Activated T-cell treated with anti-CD3 and anti-CD28 coated beads, Interleukin-2, amount 50 U/mL, for 72 hours (primary cell): ENCODE measurements around the gene OGFR. TPM values are rescaled to one million over a fixed set of nuclear protein-coding genes. Genes with fewer than 3 reads are reported as not detected.

ENCODE experiments used
- ATAC-seq, 2 donors: fragments of 150-1000 bp; cut with Tn5 transposase; replicated peaks in 1 of 2; 2 replicates each; pipeline ENCODE4 v1.10.0; 2021; ENCODE audit warnings: moderate library complexity in 2 of 2, mild to moderate bottlenecking in 1 of 2
- DNase-seq, 2 donors: peaks; one replicate each; pipeline ENCODE4 v3.0.0; 2021 to 2022; ENCODE audit warnings: mixed read lengths in 1 of 2
- H3K27ac Mint-ChIP-seq: one replicate; pipeline ENCODE4 v1.8.0; 2022; ENCODE audit warnings: mild to moderate bottlenecking, moderate library complexity, mixed read lengths
- H3K27me3 Mint-ChIP-seq: one replicate; pipeline ENCODE4 v1.8.0; 2022; ENCODE audit warnings: low read depth, mixed read lengths
- H3K36me3 Mint-ChIP-seq, 2 donors: one replicate each; pipeline ENCODE4 v1.8.0; 2022; ENCODE audit warnings: mixed read lengths in 2 of 2, mild to moderate bottlenecking in 1 of 2; ENCODE audit not compliant: insufficient read depth in 2 of 2
- H3K4me1 Mint-ChIP-seq: one replicate; pipeline ENCODE4 v1.8.0; 2022; ENCODE audit warnings: low read depth, mixed read lengths
- H3K4me3 Mint-ChIP-seq, 2 donors: one replicate each; pipeline ENCODE4 v1.8.0; 2022; ENCODE audit warnings: mild to moderate bottlenecking in 2 of 2, mixed read lengths in 2 of 2, moderate library complexity in 2 of 2
- H3K9me3 Mint-ChIP-seq, 2 donors: one replicate each; pipeline ENCODE4 v1.8.0; 2022; ENCODE audit warnings: mixed read lengths in 2 of 2
- total RNA-seq, 2 donors: library from RNA; stranded (reverse); gene quantifications; one replicate each; pipeline ENCODE4 v1.2.3, GENCODE V29; 2022

Gene OGFR
- total RNA-seq, 2 donors from 2014 or later = 42.9 to 44.9 TPM

- Mint-ChIP-seq H3K36me3 (peaks cover 0 to 5% of the 10 kb centered on the region in 2 donors), H3K4me3 (peak overlapping the region; percentile 70 to 81), H3K27me3 (no peaks in the 10 kb centered on the region), H3K9me3 (no peaks in the 10 kb centered on the region), H3K4me1 (peaks cover 27% of the 10 kb centered on the region), H3K27ac (peak overlapping the region; percentile 65)
- DNase-seq (no peak), ATAC-seq (no peak)
Measured at GRCh38 chr20:62793757-62794006, 11.0 kb upstream of the OGFR start.

GRCh38 chr20:62794007-62794724 lies 10.5 kb upstream of the OGFR start:
- ATAC-seq (peak; percentile 79), DNase-seq (peak; percentile 97 to 98)
- Mint-ChIP-seq H3K4me1 (peaks cover 27% of the 10 kb centered on the region), H3K27me3 (no peaks in the 10 kb centered on the region), H3K27ac (peak overlapping the region; percentile 93), H3K36me3 (peaks cover 1 to 6% of the 10 kb centered on the region in 2 donors), H3K4me3 (peak overlapping the region; percentile 83 to 90), H3K9me3 (no peaks in the 10 kb centered on the region)

- Mint-ChIP-seq H3K36me3 (peaks cover 3 to 6% of the 10 kb centered on the region in 2 donors), H3K4me3 (peak overlapping the region; percentile 83 to 90), H3K27me3 (no peaks in the 10 kb centered on the region), H3K9me3 (no peaks in the 10 kb centered on the region), H3K4me1 (peaks cover 27% of the 10 kb centered on the region), H3K27ac (peak overlapping the region; percentile 93)
- peak; percentile 24 to 28 for ATAC-seq
- peak; percentile 78 to 80 for DNase-seq
Measured at GRCh38 chr20:62795023-62795761, 9.4 kb upstream of the OGFR start.

- Mint-ChIP-seq H3K27ac (no peak overlapping the region), H3K27me3 (no peaks in the 10 kb centered on the region), H3K9me3 (no peaks in the 10 kb centered on the region), H3K4me1 (peaks cover 19% of the 10 kb centered on the region), H3K4me3 (peak overlapping the region; percentile 65 to 93), H3K36me3 (peaks cover 3 to 6% of the 10 kb centered on the region in 2 donors)
- DNase-seq = no peak
- no peak for ATAC-seq
Measured at GRCh38 chr20:62796699-62797491, 7.7 kb upstream of the OGFR start.

- ATAC-seq = no peak
Measured at GRCh38 chr20:62797671-62798532, 6.7 kb upstream of the OGFR start.

GRCh38 chr20:62799036-62799435 lies 5.6 kb upstream of the OGFR start:
- Mint-ChIP-seq H3K36me3 (peaks cover 3 to 6% of the 10 kb centered on the region in 2 donors), H3K27me3 (no peaks in the 10 kb centered on the region), H3K27ac (peak overlapping the region; percentile 71), H3K9me3 (no peaks in the 10 kb centered on the region), H3K4me3 (no peak overlapping the region), H3K4me1 (peaks cover 17% of the 10 kb centered on the region)
- ATAC-seq = no peak
- DNase-seq = no peak

More at GRCh38 chr20:62797671-62798532, 6.7 kb upstream of the OGFR start:
- no peaks in the 10 kb centered on the region for H3K27me3 Mint-ChIP-seq
- H3K27ac Mint-ChIP-seq = peak overlapping the region; percentile 71
- no peak for DNase-seq
- peak overlapping the region; percentile 65 to 93 for H3K4me3 Mint-ChIP-seq
- peaks cover 19% of the 10 kb centered on the region for H3K4me1 Mint-ChIP-seq
- peaks cover 3 to 6% of the 10 kb centered on the region in 2 donors for H3K36me3 Mint-ChIP-seq
- H3K9me3 Mint-ChIP-seq = no peaks in the 10 kb centered on the region

GRCh38 chr20:62799459-62799858 lies 5.2 kb upstream of the OGFR start:
- H3K36me3 Mint-ChIP-seq = peaks cover 3 to 6% of the 10 kb centered on the region in 2 donors
- no peak for ATAC-seq
- H3K27ac Mint-ChIP-seq = no peak overlapping the region
- no peak overlapping the region for H3K4me3 Mint-ChIP-seq
- H3K4me1 Mint-ChIP-seq = peaks cover 20% of the 10 kb centered on the region
- DNase-seq = no peak
- no peaks in the 10 kb centered on the region for H3K27me3 Mint-ChIP-seq
- no peaks in the 10 kb centered on the region for H3K9me3 Mint-ChIP-seq

- Mint-ChIP-seq H3K27me3 (no peaks in the 10 kb centered on the region), H3K36me3 (peaks cover 4 to 8% of the 10 kb centered on the region in 2 donors), H3K4me1 (peaks cover 20% of the 10 kb centered on the region), H3K9me3 (no peaks in the 10 kb centered on the region), H3K27ac (no peak overlapping the region), H3K4me3 (no peak overlapping the region)
- no peak for DNase-seq
- no peak for ATAC-seq
Measured at GRCh38 chr20:62799873-62800272, 4.8 kb upstream of the OGFR start.

GRCh38 chr20:62800314-62801259 lies 4.0 kb upstream of the OGFR start:
- no peaks in the 10 kb centered on the region for H3K27me3 Mint-ChIP-seq
- peaks cover 4 to 8% of the 10 kb centered on the region in 2 donors for H3K36me3 Mint-ChIP-seq
- H3K9me3 Mint-ChIP-seq = no peaks in the 10 kb centered on the region
- H3K4me1 Mint-ChIP-seq = peaks cover 20% of the 10 kb centered on the region
- ATAC-seq (no peak), DNase-seq (no peak)
- H3K4me3 Mint-ChIP-seq = no peak overlapping the region
- H3K27ac Mint-ChIP-seq = no peak overlapping the region

GRCh38 chr20:62801284-62802010 lies 3.2 kb upstream of the OGFR start:
- H3K27ac Mint-ChIP-seq = no peak overlapping the region
- H3K27me3 Mint-ChIP-seq = no peaks in the 10 kb centered on the region
- DNase-seq = no peak
- no peak overlapping the region for H3K4me3 Mint-ChIP-seq
- H3K4me1 Mint-ChIP-seq = peaks cover 27% of the 10 kb centered on the region
- ATAC-seq = no peak
- peaks cover 4 to 8% of the 10 kb centered on the region in 2 donors for H3K36me3 Mint-ChIP-seq
- no peaks in the 10 kb centered on the region for H3K9me3 Mint-ChIP-seq

- no peaks in the 10 kb centered on the region for H3K9me3 Mint-ChIP-seq
- H3K27ac Mint-ChIP-seq = no peak overlapping the region
- H3K4me1 Mint-ChIP-seq = peaks cover 31% of the 10 kb centered on the region
- no peak for ATAC-seq
- DNase-seq = no peak
- H3K4me3 Mint-ChIP-seq = no peak overlapping the region
- H3K36me3 Mint-ChIP-seq = peaks cover 4 to 8% of the 10 kb centered on the region in 2 donors
- no peaks in the 10 kb centered on the region for H3K27me3 Mint-ChIP-seq
Measured at GRCh38 chr20:62802026-62802712, 2.5 kb upstream of the OGFR start.
